Measurements from ENCODE around the gene ZNF362.

GRCh38 chr1:33266766-33267165, 10.5 kb downstream of the ZNF362 start:
- TF ChIP-seq EZH2phosphoT487 (IDR thresholded peaks at IDR 0.05; ENCODE audit: borderline replicate concordance) (no peak), EZH2 (IDR thresholded peaks at IDR 0.05) (no peak), CTCF (IDR thresholded peaks at IDR 0.05 in 2 of 3, conservative IDR thresholded peaks at IDR 0.05 in 1 of 3; ENCODE audit: borderline replicate concordance in 1 of 3, insufficient read depth in 1 of 3, low read depth in 2 of 3, low read length in 2 of 3) (no peak), POLR2A (IDR thresholded peaks at IDR 0.05; ENCODE audit: borderline replicate concordance, extremely low read depth, insufficient read depth, insufficient read length) (no peak), ZNF274 (IDR thresholded peaks at IDR 0.05; ENCODE audit: low read depth, low read length) (no peak)
- TF ChIP-seq, protein P1, sequence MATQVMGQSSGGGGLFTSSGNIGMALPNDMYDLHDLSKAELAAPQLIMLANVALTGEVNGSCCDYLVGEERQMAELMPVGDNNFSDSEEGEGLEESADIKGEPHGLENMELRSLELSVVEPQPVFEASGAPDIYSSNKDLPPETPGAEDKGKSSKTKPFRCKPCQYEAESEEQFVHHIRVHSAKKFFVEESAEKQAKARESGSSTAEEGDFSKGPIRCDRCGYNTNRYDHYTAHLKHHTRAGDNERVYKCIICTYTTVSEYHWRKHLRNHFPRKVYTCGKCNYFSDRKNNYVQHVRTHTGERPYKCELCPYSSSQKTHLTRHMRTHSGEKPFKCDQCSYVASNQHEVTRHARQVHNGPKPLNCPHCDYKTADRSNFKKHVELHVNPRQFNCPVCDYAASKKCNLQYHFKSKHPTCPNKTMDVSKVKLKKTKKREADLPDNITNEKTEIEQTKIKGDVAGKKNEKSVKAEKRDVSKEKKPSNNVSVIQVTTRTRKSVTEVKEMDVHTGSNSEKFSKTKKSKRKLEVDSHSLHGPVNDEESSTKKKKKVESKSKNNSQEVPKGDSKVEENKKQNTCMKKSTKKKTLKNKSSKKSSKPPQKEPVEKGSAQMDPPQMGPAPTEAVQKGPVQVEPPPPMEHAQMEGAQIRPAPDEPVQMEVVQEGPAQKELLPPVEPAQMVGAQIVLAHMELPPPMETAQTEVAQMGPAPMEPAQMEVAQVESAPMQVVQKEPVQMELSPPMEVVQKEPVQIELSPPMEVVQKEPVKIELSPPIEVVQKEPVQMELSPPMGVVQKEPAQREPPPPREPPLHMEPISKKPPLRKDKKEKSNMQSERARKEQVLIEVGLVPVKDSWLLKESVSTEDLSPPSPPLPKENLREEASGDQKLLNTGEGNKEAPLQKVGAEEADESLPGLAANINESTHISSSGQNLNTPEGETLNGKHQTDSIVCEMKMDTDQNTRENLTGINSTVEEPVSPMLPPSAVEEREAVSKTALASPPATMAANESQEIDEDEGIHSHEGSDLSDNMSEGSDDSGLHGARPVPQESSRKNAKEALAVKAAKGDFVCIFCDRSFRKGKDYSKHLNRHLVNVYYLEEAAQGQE (IDR thresholded peaks at IDR 0.05; ENCODE audit: low read depth): no peak

Measured in HCT116 (cell line).